Progenitor cell of endocrine pancreas (in vitro differentiated cells): Measurements from ENCODE around the gene RRP15. TPM values are rescaled to one million over a fixed set of nuclear protein-coding genes. Genes with fewer than 3 reads are reported as not detected.

Experiments
- DNase-seq: peaks from one replicate; pipeline ENCODE4 v3.0.0; 2021; ENCODE audit warnings: low spot score; ENCODE audit not compliant: unreplicated experiment
- H3K27ac Mint-ChIP-seq: 2 replicates; pipeline ENCODE4 v1.8.0; 2021; ENCODE audit warnings: mild to moderate bottlenecking, moderate library complexity, mixed read lengths
- H3K27me3 Mint-ChIP-seq: 2 replicates; pipeline ENCODE4 v1.8.0; 2021; ENCODE audit warnings: mixed read lengths
- H3K36me3 Mint-ChIP-seq: 2 replicates; pipeline ENCODE4 v1.8.0; 2022; ENCODE audit warnings: mixed read lengths; ENCODE audit not compliant: insufficient read depth
- H3K4me1 Mint-ChIP-seq: 2 replicates; pipeline ENCODE4 v1.8.0; 2021; ENCODE audit warnings: low read depth, mixed read lengths
- H3K4me3 Mint-ChIP-seq: 2 replicates; pipeline ENCODE4 v1.8.0; 2021; ENCODE audit warnings: low read depth, mild to moderate bottlenecking, moderate library complexity, mixed read lengths
- H3K9me3 Mint-ChIP-seq: 2 replicates; pipeline ENCODE4 v1.8.0; 2021; ENCODE audit warnings: low read depth, mixed read lengths
- total RNA-seq: library from RNA; stranded (reverse); gene quantifications from 2 replicates; pipeline ENCODE4 v1.2.1, GENCODE V29; 2021
- TF ChIP-seq, protein P1 (sequence below): fragments of 200-600 bp; sonication (generic); IDR thresholded peaks from one replicate; pipeline ENCODE4 v1.5.0; 2021; ENCODE audit warnings: antibody characterized with exemption, mild to moderate bottlenecking; ENCODE audit not compliant: unreplicated experiment

RRP15 gene
- total RNA-seq, 1 donor from 2014 or later: 24.6 TPM

DNA sequence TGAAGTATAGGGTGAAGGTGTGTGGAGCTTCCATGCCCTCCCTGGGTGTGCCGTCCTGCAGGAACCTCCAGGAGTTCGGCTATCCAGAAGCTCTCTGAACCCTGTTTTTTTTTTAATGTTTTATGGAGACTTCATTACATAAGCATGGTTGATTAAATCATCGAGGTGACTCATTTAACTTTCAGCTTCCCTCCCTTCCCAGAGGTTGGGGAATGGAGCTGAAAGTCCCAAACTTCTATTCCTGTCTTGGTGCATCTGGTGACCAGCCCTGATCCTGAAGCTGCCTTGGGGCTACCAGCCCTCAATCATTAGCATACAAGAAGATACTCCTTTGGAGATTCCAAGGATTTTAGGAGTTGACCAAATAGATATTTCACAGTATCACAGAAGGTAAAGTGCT lies 9.5 kb downstream of the RRP15 start:
- Mint-ChIP-seq H3K27ac (no peak overlapping the region), H3K27me3 (no peaks in the 10 kb centered on the region), H3K9me3 (no peaks in the 10 kb centered on the region), H3K36me3 (no peaks in the 10 kb centered on the region), H3K4me1 (peaks cover 18% of the 10 kb centered on the region), H3K4me3 (no peak overlapping the region)
- DNase-seq: no peak
- TF ChIP-seq, protein P1, sequence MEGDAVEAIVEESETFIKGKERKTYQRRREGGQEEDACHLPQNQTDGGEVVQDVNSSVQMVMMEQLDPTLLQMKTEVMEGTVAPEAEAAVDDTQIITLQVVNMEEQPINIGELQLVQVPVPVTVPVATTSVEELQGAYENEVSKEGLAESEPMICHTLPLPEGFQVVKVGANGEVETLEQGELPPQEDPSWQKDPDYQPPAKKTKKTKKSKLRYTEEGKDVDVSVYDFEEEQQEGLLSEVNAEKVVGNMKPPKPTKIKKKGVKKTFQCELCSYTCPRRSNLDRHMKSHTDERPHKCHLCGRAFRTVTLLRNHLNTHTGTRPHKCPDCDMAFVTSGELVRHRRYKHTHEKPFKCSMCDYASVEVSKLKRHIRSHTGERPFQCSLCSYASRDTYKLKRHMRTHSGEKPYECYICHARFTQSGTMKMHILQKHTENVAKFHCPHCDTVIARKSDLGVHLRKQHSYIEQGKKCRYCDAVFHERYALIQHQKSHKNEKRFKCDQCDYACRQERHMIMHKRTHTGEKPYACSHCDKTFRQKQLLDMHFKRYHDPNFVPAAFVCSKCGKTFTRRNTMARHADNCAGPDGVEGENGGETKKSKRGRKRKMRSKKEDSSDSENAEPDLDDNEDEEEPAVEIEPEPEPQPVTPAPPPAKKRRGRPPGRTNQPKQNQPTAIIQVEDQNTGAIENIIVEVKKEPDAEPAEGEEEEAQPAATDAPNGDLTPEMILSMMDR: no peak

DNA sequence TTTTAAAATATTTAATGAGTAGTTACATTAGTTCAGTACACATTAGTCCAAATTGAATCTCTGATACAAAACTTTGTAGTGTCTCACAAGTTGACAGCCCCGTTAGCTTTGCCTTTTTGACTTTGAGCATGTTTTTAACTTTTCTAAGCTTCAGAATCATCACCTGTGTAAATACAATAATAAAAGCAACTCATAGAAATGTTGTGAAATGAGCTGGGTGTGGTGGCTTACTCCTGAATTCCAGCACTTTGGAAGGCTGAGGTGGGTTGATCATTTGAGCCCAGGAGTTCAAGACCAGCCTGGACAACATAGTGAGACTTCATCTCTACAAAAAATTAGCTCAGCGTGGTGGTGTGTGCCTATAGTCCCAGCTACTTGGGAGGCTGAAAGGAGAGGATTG lies 11.1 kb downstream of the RRP15 start:
- Mint-ChIP-seq H3K9me3 (no peaks in the 10 kb centered on the region), H3K4me3 (no peak overlapping the region), H3K27me3 (no peaks in the 10 kb centered on the region), H3K27ac (no peak overlapping the region), H3K4me1 (peaks cover 20% of the 10 kb centered on the region), H3K36me3 (no peaks in the 10 kb centered on the region)
- DNase-seq: no peak
- TF ChIP-seq, protein P1: no peak

DNA sequence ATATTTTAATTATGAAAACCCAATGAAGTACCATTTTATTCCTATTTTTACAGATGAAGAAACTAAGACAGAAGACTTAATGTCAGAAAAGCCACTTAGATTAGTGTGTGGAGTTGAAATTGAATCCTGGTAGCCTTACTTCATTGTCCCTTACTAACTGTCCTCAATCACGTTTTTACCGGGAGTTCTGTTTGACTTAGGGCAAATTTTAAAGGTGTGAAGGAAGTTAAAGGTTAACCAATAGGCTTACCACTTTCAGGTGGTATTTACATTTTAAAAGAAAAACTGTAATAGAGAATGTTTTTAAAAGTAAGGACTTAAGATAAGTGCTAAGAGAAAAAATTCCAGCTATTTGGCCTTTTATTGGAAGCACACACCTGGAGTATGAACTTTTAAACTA lies 12.4 kb downstream of the RRP15 start:
- no peaks in the 10 kb centered on the region for H3K27me3 Mint-ChIP-seq
- no peaks in the 10 kb centered on the region for H3K9me3 Mint-ChIP-seq
- DNase-seq: no peak
- H3K4me3 Mint-ChIP-seq: no peak overlapping the region
- no peak overlapping the region for H3K27ac Mint-ChIP-seq
- H3K4me1 Mint-ChIP-seq: peaks cover 29% of the 10 kb centered on the region
- TF ChIP-seq, protein P1: no peak
- no peaks in the 10 kb centered on the region for H3K36me3 Mint-ChIP-seq

GRCh38 chr1:218297867-218298266 lies 12.8 kb downstream of the RRP15 start:
- Mint-ChIP-seq H3K36me3 (no peaks in the 10 kb centered on the region), H3K9me3 (no peaks in the 10 kb centered on the region), H3K27me3 (no peaks in the 10 kb centered on the region), H3K4me3 (no peak overlapping the region), H3K4me1 (peaks cover 32% of the 10 kb centered on the region), H3K27ac (no peak overlapping the region)
- TF ChIP-seq, protein P1: no peak
- DNase-seq: no peak

GRCh38 chr1:218298398-218298797 lies 13.3 kb downstream of the RRP15 start:
- no peak overlapping the region for H3K27ac Mint-ChIP-seq
- no peaks in the 10 kb centered on the region for H3K9me3 Mint-ChIP-seq
- H3K36me3 Mint-ChIP-seq: no peaks in the 10 kb centered on the region
- no peaks in the 10 kb centered on the region for H3K27me3 Mint-ChIP-seq
- TF ChIP-seq, protein P1: no peak
- no peak for DNase-seq
- no peak overlapping the region for H3K4me3 Mint-ChIP-seq
- peaks cover 36% of the 10 kb centered on the region for H3K4me1 Mint-ChIP-seq
